AG04450 (cell line): Measurements from ENCODE around the gene ADAM12. TPM values are rescaled to one million over a fixed set of nuclear protein-coding genes. Genes with fewer than 3 reads are reported as not detected.
A peak's percentile ranks its signal among the peaks of the same experiment; 100 is the strongest.

Experiments used
- CTCF ChIA-PET: fragments of 300-600, 350-600 bp; formaldehyde crosslinking; extraction: SDS; loops from one replicate; lab custom pipeline; 2022; ENCODE audit warnings: antibody characterized with exemption, inconsistent platforms; lab: Charles Lee
- POLR2A ChIA-PET: fragments of 350-600 bp; formaldehyde crosslinking; extraction: SDS; loops from one replicate; lab custom pipeline; 2021; ENCODE audit warnings: antibody characterized with exemption, inconsistent platforms; lab: Yijun Ruan, JAX
- DNase-seq: peaks from one replicate; pipeline ENCODE4 v3.0.0-alpha.2; 2011; ENCODE audit warnings: low read depth, low spot score
- H3K27ac ChIP-seq: one replicate; pipeline ENCODE4 v1.5.1; 2012; ENCODE audit warnings: low read depth, low read length, control low read depth
- H3K27me3 ChIP-seq: one replicate; pipeline ENCODE4 v1.6.0; 2012; ENCODE audit warnings: low read length; ENCODE audit not compliant: control insufficient read depth, insufficient read depth
- H3K4me3 ChIP-seq: 2 replicates; pipeline ENCODE4 v1.5.1; 2011; ENCODE audit warnings: mild to moderate bottlenecking, low read depth, low read length, control low read depth
- H3K9me3 ChIP-seq: 2 replicates; pipeline ENCODE4 v1.5.1; 2012; ENCODE audit warnings: low read length; ENCODE audit not compliant: control insufficient read depth, insufficient read depth
- polyA plus RNA-seq: library from polyadenylated mRNA; depleted of rRNA; stranded (reverse); fragments of >200 nt; gene quantifications from 2 replicates; pipeline ENCODE4 v1.2.3, GENCODE V29; 2011
- TF ChIP-seq, protein P1 (sequence below): IDR thresholded peaks from 2 replicates; pipeline ENCODE4 v1.5.1; 2011; ENCODE audit warnings: low read depth, low read length, control low read depth, inconsistent platforms

ADAM12 gene
- polyA plus RNA-seq, 1 experiment: 8.0 TPM

GRCh38 chr10:126229686-126230085 is 158.6 kb downstream of the ADAM12 start:
- TF ChIP-seq, protein P1, sequence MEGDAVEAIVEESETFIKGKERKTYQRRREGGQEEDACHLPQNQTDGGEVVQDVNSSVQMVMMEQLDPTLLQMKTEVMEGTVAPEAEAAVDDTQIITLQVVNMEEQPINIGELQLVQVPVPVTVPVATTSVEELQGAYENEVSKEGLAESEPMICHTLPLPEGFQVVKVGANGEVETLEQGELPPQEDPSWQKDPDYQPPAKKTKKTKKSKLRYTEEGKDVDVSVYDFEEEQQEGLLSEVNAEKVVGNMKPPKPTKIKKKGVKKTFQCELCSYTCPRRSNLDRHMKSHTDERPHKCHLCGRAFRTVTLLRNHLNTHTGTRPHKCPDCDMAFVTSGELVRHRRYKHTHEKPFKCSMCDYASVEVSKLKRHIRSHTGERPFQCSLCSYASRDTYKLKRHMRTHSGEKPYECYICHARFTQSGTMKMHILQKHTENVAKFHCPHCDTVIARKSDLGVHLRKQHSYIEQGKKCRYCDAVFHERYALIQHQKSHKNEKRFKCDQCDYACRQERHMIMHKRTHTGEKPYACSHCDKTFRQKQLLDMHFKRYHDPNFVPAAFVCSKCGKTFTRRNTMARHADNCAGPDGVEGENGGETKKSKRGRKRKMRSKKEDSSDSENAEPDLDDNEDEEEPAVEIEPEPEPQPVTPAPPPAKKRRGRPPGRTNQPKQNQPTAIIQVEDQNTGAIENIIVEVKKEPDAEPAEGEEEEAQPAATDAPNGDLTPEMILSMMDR: no peak
- DNase-seq: no peak
- CTCF ChIA-PET: no interaction called here
- Histone ChIP-seq H3K27me3 (no peaks in the 10 kb centered on the region), H3K4me3 (no peak overlapping the region), H3K27ac (no peak overlapping the region), H3K9me3 (no peaks in the 10 kb centered on the region; the same call in 1 of the 2 replicates)
- POLR2A ChIA-PET: no interaction called here

- Histone ChIP-seq H3K9me3 (no peaks in the 10 kb centered on the region; the same call in 1 of the 2 replicates), H3K27ac (peak overlapping the region; percentile 63), H3K27me3 (no peaks in the 10 kb centered on the region), H3K4me3 (no peak overlapping the region)
- TF ChIP-seq, protein P1: no peak
- peak; percentile 30 for DNase-seq
- ChIA-PET CTCF (interaction anchor here (0.6 kb wide), 1 partner anchor 171 kb away, joined by 3 read pairs; no protein-coding TSS in a partner anchor), POLR2A (no interaction called here)
Observed at GRCh38 chr10:126227762-126228134, 160.5 kb downstream of the ADAM12 start.

- TF ChIP-seq, protein P1: no peak
- CTCF ChIA-PET: no interaction called here
- Histone ChIP-seq H3K4me3 (no peak overlapping the region), H3K9me3 (no peaks in the 10 kb centered on the region; the same call in 1 of the 2 replicates), H3K27ac (peak overlapping the region; percentile 63), H3K27me3 (no peaks in the 10 kb centered on the region)
- no peak for DNase-seq
- POLR2A ChIA-PET: no interaction called here
Observed at GRCh38 chr10:126226988-126227761, 161.1 kb downstream of the ADAM12 start.

DNA sequence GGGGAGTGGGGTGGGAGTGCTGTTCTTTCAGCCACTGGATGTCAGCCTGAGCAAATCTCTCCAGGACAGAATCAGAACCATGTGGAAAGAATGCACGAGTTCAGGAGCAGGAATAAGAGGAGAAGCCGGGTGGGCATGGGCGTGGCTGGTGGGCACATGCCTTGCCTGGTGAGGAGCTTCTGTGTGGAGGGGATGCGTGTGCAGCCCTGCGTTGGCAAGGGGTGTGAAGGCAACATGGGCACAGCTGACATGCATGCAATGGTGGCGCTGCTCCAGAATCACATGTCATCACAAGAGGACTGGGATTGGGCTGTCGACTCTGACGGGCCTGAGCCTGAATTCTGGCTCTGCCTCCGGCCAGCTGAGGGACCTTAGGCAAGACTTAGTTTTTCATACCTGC is 162.1 kb downstream of the ADAM12 start:
- no peaks in the 10 kb centered on the region; the same call in 1 of the 2 replicates for H3K9me3 ChIP-seq
- TF ChIP-seq, protein P1: no peak
- DNase-seq: no peak
- no peak overlapping the region for H3K27ac ChIP-seq
- ChIA-PET POLR2A (no interaction called here), CTCF (no interaction called here)
- no peak overlapping the region for H3K4me3 ChIP-seq
- no peaks in the 10 kb centered on the region for H3K27me3 ChIP-seq

DNA sequence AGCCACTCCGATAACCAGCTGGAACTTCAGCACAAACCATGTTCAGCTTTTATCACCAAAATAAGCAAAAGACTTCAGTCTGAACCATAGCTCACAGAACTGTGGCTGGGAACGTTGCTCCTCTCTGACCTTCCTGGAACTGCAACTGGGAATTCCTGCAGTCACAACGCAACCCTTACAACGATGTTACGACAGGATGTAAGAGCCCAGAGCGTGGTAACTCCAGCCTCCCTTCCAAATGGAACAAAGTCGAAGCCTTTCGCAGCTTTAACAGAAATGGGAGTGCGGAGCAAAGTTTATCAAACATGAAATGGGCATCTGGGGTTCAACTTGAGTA is 162.6 kb downstream of the ADAM12 start:
- ChIA-PET POLR2A (no interaction called here), CTCF (no interaction called here)
- Histone ChIP-seq H3K27me3 (no peaks in the 10 kb centered on the region), H3K4me3 (no peak overlapping the region), H3K9me3 (no peaks in the 10 kb centered on the region; the same call in 1 of the 2 replicates), H3K27ac (no peak overlapping the region)
- TF ChIP-seq, protein P1: no peak
- no peak for DNase-seq
